Activated T-helper 1 cell treated with anti-CD3 and anti-CD28 coated beads, Interleukin-12 subunit alpha, Interleukin-12 subunit beta, Interleukin-2, Interleukin-4 antibody, amounts not matched to agents 30 ng/mL and 10 ng/mL and 1 ng/mL, durations not matched to agents 14 hours and 24 hours and 36 hours (primary cell): ENCODE measurements around the gene TIPRL. TPM values are rescaled to one million over a fixed set of nuclear protein-coding genes. Genes with fewer than 3 reads are reported as not detected.
A peak's percentile ranks its signal among the peaks of the same experiment; 100 is the strongest.
"Not testable (repeated sequence)": the region's sequence is repeated elsewhere in the genome, so short reads cannot be mapped to it uniquely, and the experiment has no call there.

Experiments
- DNase-seq: peaks from one replicate; pipeline ENCODE4 v3.0.0; 2021; ENCODE audit warnings: low spot score
- H3K27ac Mint-ChIP-seq: one replicate; pipeline ENCODE4 v1.8.0; 2021; ENCODE audit warnings: mild to moderate bottlenecking, mixed read lengths
- H3K27me3 Mint-ChIP-seq: one replicate; pipeline ENCODE4 v1.8.0; 2022; ENCODE audit warnings: mild to moderate bottlenecking, moderate library complexity, mixed read lengths; ENCODE audit not compliant: insufficient read depth
- H3K36me3 Mint-ChIP-seq: one replicate; pipeline ENCODE4 v1.8.0; 2021; ENCODE audit warnings: low read depth, mixed read lengths
- H3K4me1 Mint-ChIP-seq: one replicate; pipeline ENCODE4 v1.8.0; 2021; ENCODE audit warnings: low read depth, mixed read lengths
- H3K4me3 Mint-ChIP-seq: one replicate; pipeline ENCODE4 v1.8.0; 2021; ENCODE audit warnings: mild to moderate bottlenecking, moderate library complexity, mixed read lengths
- H3K9me3 Mint-ChIP-seq: one replicate; pipeline ENCODE4 v1.8.0; 2021; ENCODE audit warnings: mixed read lengths
- intact Hi-C: fragments of 100-400 bp; cut with micrococcal nuclease; formaldehyde crosslinking; loops from one replicate; pipeline ENCODE4 v1.15.1; 2024
- total RNA-seq: library from RNA; stranded (reverse); gene quantifications from 2 replicates; pipeline ENCODE4 v1.2.3, GENCODE V29; 2022

Gene TIPRL
- total RNA-seq, 1 donor from 2014 or later = 42.8 TPM

GRCh38 chr1:168145184-168146159 is 33.3 kb upstream of the TIPRL start:
- H3K4me3 Mint-ChIP-seq = no peak overlapping the region

GRCh38 chr1:168146160-168146539 is 32.6 kb upstream of the TIPRL start:
- Mint-ChIP-seq H3K36me3 (no peaks in the 10 kb centered on the region), H3K27ac (no peak overlapping the region), H3K4me1 (peaks cover 15% of the 10 kb centered on the region), H3K9me3 (no peaks in the 10 kb centered on the region), H3K4me3 (no peak overlapping the region), H3K27me3 (peaks cover 10% of the 10 kb centered on the region)
- DNase-seq = no peak
- intact Hi-C loops = no loop called here

More at GRCh38 chr1:168145184-168146159, 33.3 kb upstream of the TIPRL start:
- Mint-ChIP-seq H3K9me3 (no peaks in the 10 kb centered on the region), H3K27me3 (peaks cover 12% of the 10 kb centered on the region), H3K36me3 (no peaks in the 10 kb centered on the region), H3K4me1 (peaks cover 15% of the 10 kb centered on the region), H3K27ac (no peak overlapping the region)
- DNase-seq = peak; percentile 72
- intact Hi-C loops = loop anchor here (2.0 kb wide), 1 partner anchor 61 kb away; no protein-coding TSS in a partner anchor

- intact Hi-C loops = no loop called here
- peaks cover 15% of the 10 kb centered on the region for H3K4me1 Mint-ChIP-seq
- DNase-seq = no peak
- no peak overlapping the region for H3K27ac Mint-ChIP-seq
- H3K4me3 Mint-ChIP-seq = no peak overlapping the region
- H3K27me3 Mint-ChIP-seq = peaks cover 9% of the 10 kb centered on the region
- no peaks in the 10 kb centered on the region for H3K36me3 Mint-ChIP-seq
- no peaks in the 10 kb centered on the region for H3K9me3 Mint-ChIP-seq
Measured at GRCh38 chr1:168146626-168147025, 32.1 kb upstream of the TIPRL start.

- Mint-ChIP-seq H3K27me3 (peaks cover 6% of the 10 kb centered on the region), H3K4me1 (peaks cover 15% of the 10 kb centered on the region), H3K4me3 (no peak overlapping the region), H3K36me3 (no peaks in the 10 kb centered on the region), H3K9me3 (no peaks in the 10 kb centered on the region), H3K27ac (no peak overlapping the region)
- intact Hi-C loops = no loop called here
- no peak for DNase-seq
Measured at GRCh38 chr1:168148916-168149315, 29.8 kb upstream of the TIPRL start.

GRCh38 chr1:168150283-168150682 is 28.5 kb upstream of the TIPRL start:
- no peak for DNase-seq
- H3K4me1 Mint-ChIP-seq = peaks cover 11% of the 10 kb centered on the region
- H3K4me3 Mint-ChIP-seq = no peak overlapping the region
- no peaks in the 10 kb centered on the region for H3K36me3 Mint-ChIP-seq
- intact Hi-C loops = no loop called here
- no peak overlapping the region for H3K27ac Mint-ChIP-seq
- H3K9me3 Mint-ChIP-seq = no peaks in the 10 kb centered on the region
- H3K27me3 Mint-ChIP-seq = peaks cover 5% of the 10 kb centered on the region

GRCh38 chr1:168151935-168152334 is 26.8 kb upstream of the TIPRL start:
- Mint-ChIP-seq H3K27ac (no peak overlapping the region), H3K27me3 (peaks cover 8% of the 10 kb centered on the region), H3K9me3 (no peaks in the 10 kb centered on the region), H3K36me3 (no peaks in the 10 kb centered on the region), H3K4me1 (peaks cover 5% of the 10 kb centered on the region), H3K4me3 (no peak overlapping the region)
- DNase-seq = no peak
- intact Hi-C loops = no loop called here

GRCh38 chr1:168154707-168155106 is 24.1 kb upstream of the TIPRL start:
- H3K4me3 Mint-ChIP-seq, H3K27ac Mint-ChIP-seq, H3K36me3 Mint-ChIP-seq, H3K27me3 Mint-ChIP-seq, intact Hi-C loops, H3K4me1 Mint-ChIP-seq, DNase-seq: not testable (repeated sequence)
- peaks cover 16% of the 10 kb centered on the region for H3K9me3 Mint-ChIP-seq

GRCh38 chr1:168155910-168156309 is 22.9 kb upstream of the TIPRL start:
- Mint-ChIP-seq H3K27me3 (peaks cover 8% of the 10 kb centered on the region), H3K4me1 (no peaks in the 10 kb centered on the region), H3K36me3 (peaks cover 1% of the 10 kb centered on the region), H3K27ac (no peak overlapping the region), H3K9me3 (peaks cover 28% of the 10 kb centered on the region), H3K4me3 (no peak overlapping the region)
- intact Hi-C loops = no loop called here
- DNase-seq = no peak

GRCh38 chr1:168157638-168158037 is 21.1 kb upstream of the TIPRL start:
- Mint-ChIP-seq H3K9me3 (peaks cover 32% of the 10 kb centered on the region), H3K36me3 (peaks cover 1% of the 10 kb centered on the region)

GRCh38 chr1:168159251-168159650 is 19.5 kb upstream of the TIPRL start:
- Mint-ChIP-seq H3K4me3 (no peak overlapping the region), H3K36me3 (peaks cover 1% of the 10 kb centered on the region), H3K27me3 (peaks cover 3% of the 10 kb centered on the region), H3K9me3 (peaks cover 32% of the 10 kb centered on the region), H3K27ac (no peak overlapping the region), H3K4me1 (no peaks in the 10 kb centered on the region)
- DNase-seq = no peak
- intact Hi-C loops = no loop called here

More at GRCh38 chr1:168157638-168158037, 21.1 kb upstream of the TIPRL start:
- Mint-ChIP-seq H3K27ac (no peak overlapping the region), H3K4me3 (no peak overlapping the region), H3K27me3 (peaks cover 7% of the 10 kb centered on the region), H3K4me1 (no peaks in the 10 kb centered on the region)
- DNase-seq = no peak
- intact Hi-C loops = no loop called here

- peaks cover 32% of the 10 kb centered on the region for H3K9me3 Mint-ChIP-seq
- no peak overlapping the region for H3K4me3 Mint-ChIP-seq
- DNase-seq = no peak
- peaks cover 1% of the 10 kb centered on the region for H3K36me3 Mint-ChIP-seq
- no peak overlapping the region for H3K27ac Mint-ChIP-seq
- H3K27me3 Mint-ChIP-seq = peaks cover 3% of the 10 kb centered on the region
- no peaks in the 10 kb centered on the region for H3K4me1 Mint-ChIP-seq
- intact Hi-C loops = no loop called here
Measured at GRCh38 chr1:168159979-168160378, 18.8 kb upstream of the TIPRL start.

GRCh38 chr1:168161459-168161858 is 17.3 kb upstream of the TIPRL start:
- Mint-ChIP-seq H3K9me3 (peaks cover 32% of the 10 kb centered on the region), H3K27me3 (peaks cover 3% of the 10 kb centered on the region), H3K4me3 (no peak overlapping the region), H3K4me1 (no peaks in the 10 kb centered on the region), H3K27ac (no peak overlapping the region), H3K36me3 (peaks cover 1% of the 10 kb centered on the region)
- intact Hi-C loops = no loop called here
- DNase-seq = no peak

GRCh38 chr1:168163670-168164069 is 15.1 kb upstream of the TIPRL start:
- no peak for DNase-seq
- intact Hi-C loops = no loop called here
- peaks cover under 1% of the 10 kb centered on the region for H3K27me3 Mint-ChIP-seq
- H3K9me3 Mint-ChIP-seq = peaks cover 22% of the 10 kb centered on the region
- no peak overlapping the region for H3K27ac Mint-ChIP-seq
- H3K4me3 Mint-ChIP-seq = no peak overlapping the region
- H3K36me3 Mint-ChIP-seq = no peaks in the 10 kb centered on the region
- no peaks in the 10 kb centered on the region for H3K4me1 Mint-ChIP-seq
